Natural killer cell treated with Interleukin-12 subunit alpha and Interleukin-12 subunit beta and Interleukin-15 and Interleukin-18, amount 100 ng/mL, for 72 hours (primary cell): ENCODE data around the gene EYA2. TPM values are rescaled to one million over a fixed set of nuclear protein-coding genes. Genes with fewer than 3 reads are reported as not detected.
"Not testable (repeated sequence)": the region's sequence is repeated elsewhere in the genome, so short reads cannot be mapped to it uniquely, and the experiment has no call there.

ENCODE experiments used
- ATAC-seq, 2 donors: fragments of 150-1000 bp; cut with Tn5 transposase in 1 of 2; sonication (Bioruptor Pico), chemical (Tn5 transposase) in 1 of 2; 2 replicates each; pipeline ENCODE4 v1.10.0; 2021
- DNase-seq: peaks from one replicate; pipeline ENCODE4 v3.0.0; 2022; ENCODE audit warnings: low spot score
- H3K27ac Mint-ChIP-seq, 2 donors: 1 replicate in 1 of 2; 2 replicates in 1 of 2; pipeline ENCODE4 v1.8.0; 2022; ENCODE audit warnings: mixed read lengths in 2 of 2, mild to moderate bottlenecking in 1 of 2, moderate library complexity in 1 of 2
- H3K27me3 Mint-ChIP-seq, 2 donors: 1 replicate in 1 of 2; 2 replicates in 1 of 2; pipeline ENCODE4 v1.8.0; 2022; ENCODE audit warnings: mixed read lengths in 2 of 2
- H3K36me3 Mint-ChIP-seq: one replicate; pipeline ENCODE4 v1.8.0; 2022; ENCODE audit warnings: mixed read lengths
- H3K4me1 Mint-ChIP-seq, 2 donors: 1 replicate in 1 of 2; 2 replicates in 1 of 2; pipeline ENCODE4 v1.8.0; 2022; ENCODE audit warnings: low read depth in 2 of 2, mixed read lengths in 2 of 2, mild to moderate bottlenecking in 1 of 2
- H3K4me3 Mint-ChIP-seq: one replicate; pipeline ENCODE4 v1.8.0; 2022; ENCODE audit warnings: mixed read lengths
- H3K9me3 Mint-ChIP-seq: 2 replicates; pipeline ENCODE4 v1.8.0; 2022; ENCODE audit warnings: mixed read lengths
- total RNA-seq, 2 donors: library from RNA; stranded (reverse); gene quantifications; one replicate each; pipeline ENCODE4 v1.2.3, GENCODE V29; 2022

EYA2 gene
- total RNA-seq, 2 donors from 2014 or later, result 0.17 TPM; not detected in 1

GRCh38 chr20:47202733-47203667 is 308.4 kb downstream of the EYA2 start:
- peaks cover 0 to 4% of the 10 kb centered on the region in 2 donors for H3K4me1 Mint-ChIP-seq

GRCh38 chr20:47204008-47204849 is 309.6 kb downstream of the EYA2 start:
- no peak for ATAC-seq
- no peak for DNase-seq
- Mint-ChIP-seq H3K4me1 (peaks cover 0 to 4% of the 10 kb centered on the region in 2 donors), H3K4me3 (no peak overlapping the region), H3K36me3 (no peaks in the 10 kb centered on the region), H3K27ac (no peak overlapping the region), H3K27me3 (no peaks in the 10 kb centered on the region), H3K9me3 (no peaks in the 10 kb centered on the region)

More at GRCh38 chr20:47202733-47203667, 308.4 kb downstream of the EYA2 start:
- ATAC-seq, result no peak
- Mint-ChIP-seq H3K9me3 (no peaks in the 10 kb centered on the region), H3K36me3 (no peaks in the 10 kb centered on the region), H3K27ac (no peak overlapping the region), H3K4me3 (no peak overlapping the region), H3K27me3 (no peaks in the 10 kb centered on the region)
- no peak for DNase-seq

GRCh38 chr20:47204850-47205122 is 310.1 kb downstream of the EYA2 start:
- not testable (repeated sequence) for H3K27me3 Mint-ChIP-seq, H3K9me3 Mint-ChIP-seq, H3K27ac Mint-ChIP-seq

GRCh38 chr20:47205577-47206123 is 311.0 kb downstream of the EYA2 start:
- Mint-ChIP-seq H3K27me3 (no peaks in the 10 kb centered on the region), H3K36me3 (peaks cover 5% of the 10 kb centered on the region), H3K4me1 (peaks cover 0 to 4% of the 10 kb centered on the region in 2 donors), H3K27ac (no peak overlapping the region), H3K9me3 (no peaks in the 10 kb centered on the region), H3K4me3 (no peak overlapping the region)
- ATAC-seq (no peak), DNase-seq (no peak)

More at GRCh38 chr20:47204850-47205122, 310.1 kb downstream of the EYA2 start:
- not testable (repeated sequence) for ATAC-seq, DNase-seq, H3K4me3 Mint-ChIP-seq, H3K36me3 Mint-ChIP-seq, H3K4me1 Mint-ChIP-seq

- not testable (repeated sequence) for H3K4me3 Mint-ChIP-seq, ATAC-seq, H3K9me3 Mint-ChIP-seq, H3K27ac Mint-ChIP-seq, H3K27me3 Mint-ChIP-seq, H3K36me3 Mint-ChIP-seq, DNase-seq, H3K4me1 Mint-ChIP-seq
These were observed 311.9 kb downstream of the EYA2 start for GRCh38 chr20:47206552-47206951.

GRCh38 chr20:47206962-47207641 is 312.5 kb downstream of the EYA2 start:
- H3K27ac Mint-ChIP-seq, result peak overlapping the region in 1 of 2 donors; percentile 64
- peaks cover 5% of the 10 kb centered on the region for H3K36me3 Mint-ChIP-seq
- H3K9me3 Mint-ChIP-seq, result no peaks in the 10 kb centered on the region
- no peak overlapping the region for H3K4me3 Mint-ChIP-seq
- no peaks in the 10 kb centered on the region for H3K27me3 Mint-ChIP-seq
- DNase-seq (no peak), ATAC-seq (no peak)
- H3K4me1 Mint-ChIP-seq, result peaks cover 0 to 4% of the 10 kb centered on the region in 2 donors

GRCh38 chr20:47208534-47209174 is 314.0 kb downstream of the EYA2 start:
- Mint-ChIP-seq H3K27me3 (no peaks in the 10 kb centered on the region), H3K36me3 (peaks cover 5% of the 10 kb centered on the region), H3K9me3 (no peaks in the 10 kb centered on the region), H3K27ac (no peak overlapping the region), H3K4me3 (no peak overlapping the region), H3K4me1 (peaks cover 0 to 4% of the 10 kb centered on the region in 2 donors)
- ATAC-seq (no peak), DNase-seq (no peak)

GRCh38 chr20:47209982-47210381 is 315.3 kb downstream of the EYA2 start:
- peaks cover 5% of the 10 kb centered on the region for H3K36me3 Mint-ChIP-seq
- no peaks in the 10 kb centered on the region for H3K9me3 Mint-ChIP-seq
- no peak for DNase-seq
- H3K27ac Mint-ChIP-seq, result no peak overlapping the region
- ATAC-seq, result no peak
- no peaks in the 10 kb centered on the region for H3K27me3 Mint-ChIP-seq
- H3K4me3 Mint-ChIP-seq, result no peak overlapping the region
- H3K4me1 Mint-ChIP-seq, result peaks cover 0 to 4% of the 10 kb centered on the region in 2 donors

- Mint-ChIP-seq H3K36me3 (peaks cover 5% of the 10 kb centered on the region), H3K27me3 (no peaks in the 10 kb centered on the region), H3K9me3 (no peaks in the 10 kb centered on the region), H3K4me1 (peaks cover 0 to 4% of the 10 kb centered on the region in 2 donors), H3K4me3 (no peak overlapping the region), H3K27ac (no peak overlapping the region)
- no peak for ATAC-seq
- no peak for DNase-seq
These were observed 315.8 kb downstream of the EYA2 start for GRCh38 chr20:47210470-47210869.

GRCh38 chr20:47211036-47211435 is 316.4 kb downstream of the EYA2 start:
- Mint-ChIP-seq H3K4me3 (no peak overlapping the region), H3K36me3 (peaks cover 10% of the 10 kb centered on the region), H3K27me3 (no peaks in the 10 kb centered on the region), H3K27ac (no peak overlapping the region), H3K9me3 (no peaks in the 10 kb centered on the region), H3K4me1 (peaks cover 0 to 9% of the 10 kb centered on the region in 2 donors)
- ATAC-seq (no peak), DNase-seq (no peak)

- H3K27ac Mint-ChIP-seq, result no peak overlapping the region
- H3K9me3 Mint-ChIP-seq, result no peaks in the 10 kb centered on the region
- ATAC-seq (no peak), DNase-seq (no peak)
- H3K4me3 Mint-ChIP-seq, result no peak overlapping the region
- peaks cover 10% of the 10 kb centered on the region for H3K36me3 Mint-ChIP-seq
- peaks cover 0 to 7% of the 10 kb centered on the region in 2 donors for H3K4me1 Mint-ChIP-seq
- H3K27me3 Mint-ChIP-seq, result no peaks in the 10 kb centered on the region
These were observed 318.1 kb downstream of the EYA2 start for GRCh38 chr20:47212606-47213207.

- H3K4me1 Mint-ChIP-seq, result peaks cover 0 to 7% of the 10 kb centered on the region in 2 donors
- no peak for DNase-seq
- H3K27ac Mint-ChIP-seq, result no peak overlapping the region
- peaks cover 10% of the 10 kb centered on the region for H3K36me3 Mint-ChIP-seq
- ATAC-seq, result no peak
- no peaks in the 10 kb centered on the region for H3K9me3 Mint-ChIP-seq
- no peaks in the 10 kb centered on the region for H3K27me3 Mint-ChIP-seq
- H3K4me3 Mint-ChIP-seq, result no peak overlapping the region
These were observed 319.3 kb downstream of the EYA2 start for GRCh38 chr20:47213966-47214365.
